GM18502 (cell line): ENCODE data around the gene TNFRSF6B.
"Not testable (repeated sequence)": the region's sequence is repeated elsewhere in the genome, so short reads cannot be mapped to it uniquely, and the experiment has no call there.

ENCODE experiments used
- ATAC-seq: cut with Tn5 transposase; IDR thresholded peaks from one replicate; pipeline ENCODE4 v1.9.1; 2021; ENCODE audit warnings: mild to moderate bottlenecking; ENCODE audit not compliant: unreplicated experiment, poor library complexity

Gene TNFRSF6B

DNA sequence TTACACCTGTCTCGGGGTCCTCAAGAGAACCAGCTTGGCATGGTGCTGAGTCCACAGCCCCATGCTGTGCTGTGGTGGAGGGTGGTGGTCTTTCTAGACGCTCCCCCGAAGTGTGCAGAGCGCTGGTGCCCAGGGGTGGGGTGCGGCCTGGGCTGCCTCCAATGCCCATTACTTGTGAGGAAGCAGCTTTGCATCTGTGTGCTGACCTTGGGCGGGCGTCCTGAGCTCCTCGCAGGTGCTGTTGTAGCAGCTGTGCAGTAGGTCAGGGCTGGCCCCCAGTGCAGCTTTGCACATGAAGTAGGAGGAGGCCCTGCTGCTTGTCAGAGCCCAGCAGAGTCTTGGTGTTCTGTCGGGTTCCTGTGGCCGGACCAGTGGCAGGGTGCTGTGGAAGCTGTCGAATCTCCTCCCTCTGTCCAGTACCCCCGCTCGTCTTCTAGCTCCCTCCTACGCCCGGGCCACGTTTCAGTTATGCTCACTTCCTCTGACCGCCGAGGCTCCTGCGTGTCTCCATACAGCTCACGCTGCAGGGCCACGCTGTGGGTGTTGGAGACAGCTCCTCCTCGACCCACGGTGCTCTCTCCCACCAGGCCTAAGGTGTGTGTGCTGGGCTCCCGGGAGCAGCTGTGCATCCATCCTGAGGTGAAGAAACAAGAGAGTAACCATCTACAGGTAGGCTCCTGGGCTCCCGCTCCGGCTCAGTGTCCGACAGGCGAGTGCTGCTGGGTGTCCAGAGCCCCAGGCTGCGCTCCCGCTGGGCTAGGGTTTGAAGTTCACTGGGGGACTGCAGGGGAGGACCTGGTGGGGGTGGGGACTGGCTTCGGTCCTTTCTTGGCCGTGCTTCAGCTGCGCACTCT is 34.3 kb upstream of the TNFRSF6B start:
- no peak for ATAC-seq

DNA sequence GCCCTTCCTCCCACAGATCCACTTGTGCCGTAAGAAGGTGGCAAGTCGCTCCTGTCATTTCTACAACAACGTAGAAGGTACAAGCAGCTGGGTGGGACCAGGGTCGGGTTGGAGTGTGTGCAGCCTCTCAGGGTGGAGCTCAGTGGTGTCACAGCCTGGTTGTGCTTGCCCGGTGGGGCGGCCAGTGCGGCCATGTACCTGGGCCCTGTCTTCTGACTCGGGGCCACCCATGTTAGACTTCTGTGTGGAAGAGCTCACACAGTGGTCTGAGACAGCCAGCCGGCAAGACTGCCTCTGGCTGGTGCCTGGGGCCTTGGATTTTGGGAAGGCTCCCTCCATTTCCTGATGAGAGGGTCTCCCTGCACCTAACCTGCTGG is 33.7 kb upstream of the TNFRSF6B start:
- ATAC-seq = no peak

- ATAC-seq = no peak
Observed at GRCh38 chr20:63663332-63664066, 33.0 kb upstream of the TNFRSF6B start.

DNA sequence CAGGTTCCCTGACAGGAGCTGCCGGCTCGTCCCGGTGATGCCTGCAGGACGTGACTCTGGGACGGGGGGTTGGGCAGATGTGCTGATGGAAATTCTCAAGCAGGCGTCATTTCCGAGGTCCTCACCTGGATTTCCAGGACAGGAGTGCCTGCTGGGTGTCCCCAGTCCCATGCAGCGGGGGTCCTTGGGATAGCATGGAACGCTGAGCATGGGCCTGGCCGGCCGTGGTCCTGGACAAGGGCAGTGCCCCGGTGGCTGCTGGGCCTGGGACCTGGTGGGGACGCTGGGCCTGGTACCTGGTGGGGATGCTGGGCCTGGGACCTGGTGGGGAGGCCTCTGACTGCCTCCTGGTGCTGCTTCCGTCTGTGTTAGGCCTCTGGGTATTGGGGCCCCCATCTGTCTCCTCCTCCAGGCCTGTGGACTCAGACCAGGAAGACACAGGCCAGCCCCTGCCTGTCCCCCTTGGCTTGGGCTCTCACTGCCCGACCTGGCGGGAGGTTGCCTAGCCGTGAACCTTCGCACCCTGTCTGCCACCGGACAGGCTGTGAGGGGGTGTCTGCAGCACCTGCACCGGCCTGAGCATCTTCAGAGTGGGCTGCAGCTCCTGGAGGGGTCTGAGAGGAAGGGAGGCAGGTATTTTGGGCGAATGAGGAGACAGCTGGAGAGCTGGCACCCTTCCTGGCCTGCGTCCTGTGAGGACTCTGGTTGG is 32.2 kb upstream of the TNFRSF6B start:
- ATAC-seq = no peak

DNA sequence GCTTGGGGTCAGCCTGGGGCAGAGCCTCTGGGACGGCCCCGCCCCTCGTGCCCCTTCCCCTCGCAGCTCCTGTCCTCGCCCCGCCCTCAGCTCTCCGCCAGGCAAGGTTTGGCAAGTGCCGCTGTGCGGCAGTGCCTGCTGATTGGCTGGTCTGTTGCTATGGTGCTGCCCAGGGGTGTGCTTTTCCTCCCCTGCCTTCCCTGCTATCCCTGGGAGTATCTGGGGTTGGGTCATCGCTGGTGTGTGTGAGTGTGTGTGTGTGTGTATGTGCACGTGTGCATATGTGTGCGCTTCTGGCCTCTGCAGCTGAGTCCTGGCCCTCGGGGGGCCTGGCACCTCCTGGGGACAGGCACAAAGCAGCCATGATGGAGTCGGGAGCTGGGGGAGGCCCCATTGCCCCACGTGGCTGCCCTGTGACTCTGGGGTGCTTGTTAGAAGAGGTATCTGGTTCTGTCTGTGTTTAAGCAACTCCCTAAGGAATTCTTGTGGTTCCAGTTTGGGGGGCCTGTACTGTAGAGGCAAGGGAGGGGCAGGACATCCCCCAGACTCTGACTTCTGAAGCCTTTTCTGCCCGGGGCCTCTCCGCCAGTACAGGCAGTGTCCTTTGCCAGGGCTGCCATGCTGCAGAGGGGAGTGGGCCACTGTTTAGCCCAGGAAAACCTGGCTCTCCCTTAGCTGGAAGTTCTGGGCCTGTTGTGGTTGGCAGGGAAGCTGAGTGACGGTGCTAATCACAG is 31.4 kb upstream of the TNFRSF6B start:
- no peak for ATAC-seq

- ATAC-seq = no peak
Observed at GRCh38 chr20:63665708-63666107, 30.7 kb upstream of the TNFRSF6B start.

DNA sequence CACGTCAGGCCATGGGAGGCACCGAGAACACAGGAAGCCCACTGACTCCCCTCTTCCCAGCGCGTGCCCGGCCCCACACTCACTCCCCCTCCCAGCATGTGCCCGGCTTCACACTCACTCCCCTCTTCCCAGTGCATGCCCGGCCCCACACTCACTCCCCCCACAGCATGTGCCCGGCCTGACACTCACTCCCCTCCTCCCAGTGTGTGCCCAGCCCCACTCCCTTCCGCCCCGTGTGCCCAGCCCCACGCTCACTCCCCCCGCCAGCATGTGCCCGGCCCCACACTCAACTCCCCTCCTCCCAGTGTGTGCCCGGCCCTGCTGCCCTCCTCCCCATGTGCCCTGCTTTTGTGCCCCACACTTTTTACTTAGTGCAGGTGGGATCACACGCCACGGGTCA is 28.6 kb upstream of the TNFRSF6B start:
- ATAC-seq = no peak

DNA sequence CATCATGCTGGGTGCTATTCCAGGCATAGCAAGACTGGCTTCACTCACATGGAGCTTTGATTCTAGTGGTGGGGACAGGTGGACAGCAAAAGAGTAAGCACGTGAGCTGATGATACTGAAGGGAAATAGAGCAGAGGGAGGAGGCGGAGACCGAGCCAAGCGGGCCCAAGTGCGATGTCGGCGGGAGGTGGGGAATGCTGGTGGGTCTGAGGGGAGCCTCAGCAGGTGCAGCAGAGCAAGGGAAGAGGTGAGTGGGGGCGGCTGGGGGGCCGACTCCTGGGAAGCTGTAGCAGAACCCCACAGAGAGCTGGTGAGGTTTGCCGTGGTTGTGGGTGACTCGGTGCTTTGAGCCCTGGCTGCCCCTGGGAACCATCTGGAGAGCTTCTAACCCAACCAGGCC is 28.1 kb upstream of the TNFRSF6B start:
- no peak for ATAC-seq

GRCh38 chr20:63671695-63672094 is 24.8 kb upstream of the TNFRSF6B start:
- ATAC-seq = not testable (repeated sequence)

GRCh38 chr20:63672666-63673065 is 23.8 kb upstream of the TNFRSF6B start:
- no peak for ATAC-seq

DNA sequence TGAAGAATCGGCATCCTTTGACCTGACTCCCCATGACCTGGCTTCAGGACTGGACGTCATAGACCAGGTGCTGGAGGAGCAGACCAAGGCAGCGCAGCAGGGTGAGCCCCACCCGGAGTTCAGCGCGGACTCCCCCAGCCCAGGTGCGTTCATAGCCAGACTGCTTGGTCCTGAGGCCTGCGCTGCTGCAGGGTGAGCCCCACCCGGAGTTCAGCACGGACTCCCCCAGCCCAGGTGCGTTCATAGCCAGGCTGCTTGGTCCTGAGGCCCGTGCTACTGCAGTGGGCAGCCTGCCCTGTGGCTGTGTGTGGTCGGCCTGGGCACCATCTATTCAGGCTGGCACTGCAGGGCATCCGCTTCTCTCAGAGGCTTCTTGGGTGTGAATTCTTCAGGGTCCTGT is 22.5 kb upstream of the TNFRSF6B start:
- no peak for ATAC-seq

GRCh38 chr20:63675681-63676368 is 20.6 kb upstream of the TNFRSF6B start:
- ATAC-seq = no peak

GRCh38 chr20:63678071-63678470 is 18.4 kb upstream of the TNFRSF6B start:
- no peak for ATAC-seq

DNA sequence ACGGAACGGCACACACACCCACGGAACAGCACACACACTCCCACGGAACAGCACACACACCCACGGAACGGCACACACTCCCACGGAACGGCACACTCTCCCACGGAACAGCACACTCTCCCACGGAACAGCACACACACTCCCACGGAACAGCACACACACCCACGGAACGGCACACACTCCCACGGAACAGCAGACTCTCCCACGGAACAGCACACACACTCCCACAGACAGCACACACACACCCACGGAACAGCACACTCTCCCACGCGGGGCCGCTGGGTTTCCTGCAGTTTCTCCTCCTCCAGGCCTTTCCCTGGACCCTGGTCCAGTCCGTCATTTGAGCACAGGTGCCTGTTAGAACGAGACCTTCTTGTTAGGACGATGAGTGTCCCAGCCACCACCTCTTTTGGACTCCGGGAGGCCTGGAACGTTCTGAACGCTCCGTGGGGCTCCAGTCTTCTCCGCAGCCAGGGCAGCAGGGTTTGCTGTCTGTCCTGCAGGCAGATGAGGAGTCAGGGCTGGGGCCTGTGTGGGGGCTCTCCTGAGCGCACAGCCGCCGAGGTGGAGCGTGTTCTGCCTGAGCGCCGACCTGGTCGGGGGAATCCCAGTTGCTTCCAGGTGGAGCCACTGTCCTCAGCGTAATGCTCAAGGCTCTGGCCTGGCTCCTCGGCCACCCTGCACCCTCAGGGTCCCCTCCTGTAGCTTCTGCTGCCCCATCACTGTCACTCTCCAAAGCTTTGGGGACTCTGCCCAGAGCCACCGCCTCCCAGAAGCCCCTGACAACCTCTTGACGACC is 17.6 kb upstream of the TNFRSF6B start:
- ATAC-seq = no peak

DNA sequence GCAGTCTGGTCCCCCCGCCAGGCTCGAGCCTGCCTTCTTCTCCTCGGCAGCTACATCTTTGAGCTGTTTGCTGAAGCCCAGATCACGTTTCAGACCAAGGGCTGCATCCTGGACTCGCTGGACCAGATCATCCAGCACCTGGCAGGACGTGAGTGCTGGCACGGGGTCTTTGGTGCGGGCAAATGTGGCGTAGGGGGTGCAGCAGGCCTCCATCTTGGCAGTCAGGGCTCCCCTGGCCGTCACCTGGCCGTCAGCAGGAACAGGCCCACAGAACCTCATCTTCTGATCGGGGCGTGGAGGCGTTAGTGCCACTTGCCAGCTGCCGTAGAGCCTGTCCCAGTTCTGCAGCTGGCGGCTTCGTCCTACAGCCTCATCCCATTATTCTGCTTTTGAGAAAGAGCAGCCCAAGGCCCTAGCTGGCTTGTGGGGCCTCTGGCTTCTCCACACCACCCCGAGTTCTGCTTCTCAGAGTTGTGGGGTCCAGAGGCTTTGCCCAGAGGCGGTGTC is 16.6 kb upstream of the TNFRSF6B start:
- ATAC-seq = no peak

GRCh38 chr20:63680427-63680826 is 16.0 kb upstream of the TNFRSF6B start:
- ATAC-seq = no peak

DNA sequence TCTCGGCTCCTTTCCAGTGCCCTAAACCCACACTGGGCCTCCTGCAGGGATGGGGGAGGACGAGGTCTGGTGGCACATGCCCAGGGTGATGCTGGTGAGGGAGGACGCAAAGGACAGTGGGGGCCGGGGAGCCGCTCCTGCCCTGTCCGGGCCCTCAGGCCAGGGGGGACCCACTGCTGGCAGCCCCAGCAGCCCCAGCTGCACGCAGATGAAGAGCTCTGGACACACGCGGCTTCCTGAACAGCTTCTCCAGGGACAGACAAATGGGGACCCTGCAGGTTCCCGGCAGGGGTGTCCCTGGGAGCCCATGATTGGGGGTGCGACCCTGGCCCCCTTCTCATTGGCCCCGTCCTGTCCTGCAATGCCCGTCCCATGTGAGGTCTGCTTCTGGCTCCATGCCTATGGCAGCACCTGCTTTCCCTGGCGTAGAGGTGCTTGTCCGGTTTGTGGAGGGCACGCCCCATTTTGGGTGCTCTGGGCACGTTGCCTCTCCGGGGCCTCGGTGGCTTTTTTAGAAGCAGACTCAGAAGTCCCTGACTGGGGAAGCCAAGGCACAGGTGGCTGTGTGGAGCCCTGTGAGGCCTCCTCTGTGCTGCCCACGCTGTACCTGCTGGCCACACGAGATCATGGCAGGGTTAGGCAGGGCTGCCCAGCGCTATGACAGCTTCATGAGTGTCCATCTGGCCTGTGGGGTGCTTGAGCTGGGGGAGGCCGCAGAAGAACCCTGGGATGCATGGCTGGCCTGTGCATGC is 15.4 kb upstream of the TNFRSF6B start:
- no peak for ATAC-seq

GRCh38 chr20:63681609-63682142 is 14.8 kb upstream of the TNFRSF6B start:
- no peak for ATAC-seq
